ENCODE measurements around the gene MAP3K13.

The MAP3K13 gene

GRCh38 chr3:185521349-185522138 lies 158.6 kb downstream of the MAP3K13 start:
- DNase-seq, result no peak

- DNase-seq, result no peak
These were observed 163.5 kb downstream of the MAP3K13 start for GRCh38 chr3:185526349-185526951.

GRCh38 chr3:185527364-185527763 lies 164.4 kb downstream of the MAP3K13 start:
- DNase-seq, result no peak

GRCh38 chr3:185528532-185528931 lies 165.6 kb downstream of the MAP3K13 start:
- DNase-seq, result no peak

- DNase-seq, result no peak
These were observed 167.9 kb downstream of the MAP3K13 start for GRCh38 chr3:185530856-185531255.

GRCh38 chr3:185532901-185533300 lies 170.0 kb downstream of the MAP3K13 start:
- DNase-seq, result no peak

- no peak for DNase-seq
These were observed 171.6 kb downstream of the MAP3K13 start for GRCh38 chr3:185534511-185534910.

- no peak for DNase-seq
These were observed 174.5 kb downstream of the MAP3K13 start for GRCh38 chr3:185537369-185537970.

Data from activated CD4-positive, CD25-positive, alpha-beta regulatory T cell (primary cell).